HG03354 (cell line): ENCODE results near the gene HM13.
"Not testable (repeated sequence)": the region's sequence is repeated elsewhere in the genome, so short reads cannot be mapped to it uniquely, and the experiment has no call there.

Experiments
- ATAC-seq: cut with Tn5 transposase; IDR thresholded peaks from one replicate; pipeline ENCODE4 v1.9.1; 2021; ENCODE audit warnings: mild to moderate bottlenecking; ENCODE audit not compliant: unreplicated experiment, poor library complexity, severe bottlenecking

Gene HM13

GRCh38 chr20:31562241-31562640, 48.0 kb downstream of the HM13 start:
- no peak for ATAC-seq

- ATAC-seq = no peak
These were observed 50.0 kb downstream of the HM13 start for GRCh38 chr20:31564284-31564683.

DNA sequence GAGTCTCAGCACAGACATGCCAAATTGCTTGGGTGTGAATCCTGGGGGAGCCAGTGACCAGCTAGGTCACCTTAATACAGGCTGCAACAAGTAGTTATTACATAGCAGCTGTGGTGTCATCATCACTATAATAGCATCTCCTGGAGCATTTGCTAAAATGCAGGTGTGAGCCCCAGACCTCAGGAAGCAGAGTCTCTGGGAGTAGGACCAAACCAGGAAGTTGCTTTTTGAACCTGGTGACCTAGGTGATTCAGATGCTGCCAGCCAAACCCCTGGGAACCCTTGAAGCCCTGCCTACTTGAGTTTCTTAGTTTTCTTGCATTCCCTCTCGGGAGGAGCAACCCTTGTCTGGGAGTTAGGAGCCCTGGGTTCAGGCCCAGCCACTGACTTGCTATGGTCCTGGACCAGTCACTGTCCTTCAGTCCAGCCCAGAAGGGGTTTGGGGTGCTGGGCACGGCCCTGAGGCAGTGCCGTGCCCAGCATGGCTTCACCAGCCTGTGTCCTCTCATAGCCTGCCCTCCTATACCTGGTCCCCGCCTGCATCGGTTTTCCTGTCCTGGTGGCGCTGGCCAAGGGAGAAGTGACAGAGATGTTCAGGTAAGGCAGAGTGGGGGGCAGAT, 51.6 kb downstream of the HM13 start:
- ATAC-seq = no peak

GRCh38 chr20:31566319-31566657, 52.0 kb downstream of the HM13 start:
- ATAC-seq = no peak

GRCh38 chr20:31566658-31567379, 52.6 kb downstream of the HM13 start:
- ATAC-seq = no peak

DNA sequence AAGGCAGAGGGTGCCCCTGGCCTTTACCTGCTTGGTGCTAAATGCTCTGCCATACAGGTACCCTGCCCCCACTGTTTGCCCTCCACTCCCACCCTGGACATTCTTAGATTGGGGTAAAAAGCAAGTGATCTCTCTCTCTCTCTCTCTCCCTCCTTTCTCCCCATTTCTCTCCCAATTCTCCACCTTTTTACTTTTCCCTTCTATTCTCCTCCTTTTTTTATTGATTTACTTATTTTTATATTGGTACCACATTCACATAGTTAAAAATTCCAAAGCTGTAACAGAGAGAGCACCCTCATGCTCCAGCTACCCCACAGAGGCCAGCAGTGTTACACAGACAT, 53.1 kb downstream of the HM13 start:
- no peak for ATAC-seq

GRCh38 chr20:31568041-31568731, 53.9 kb downstream of the HM13 start:
- ATAC-seq = no peak

GRCh38 chr20:31568773-31569162, 54.5 kb downstream of the HM13 start:
- no peak for ATAC-seq

- peak; percentile 23 for ATAC-seq
These were observed 55.1 kb downstream of the HM13 start for GRCh38 chr20:31569163-31570020.

DNA sequence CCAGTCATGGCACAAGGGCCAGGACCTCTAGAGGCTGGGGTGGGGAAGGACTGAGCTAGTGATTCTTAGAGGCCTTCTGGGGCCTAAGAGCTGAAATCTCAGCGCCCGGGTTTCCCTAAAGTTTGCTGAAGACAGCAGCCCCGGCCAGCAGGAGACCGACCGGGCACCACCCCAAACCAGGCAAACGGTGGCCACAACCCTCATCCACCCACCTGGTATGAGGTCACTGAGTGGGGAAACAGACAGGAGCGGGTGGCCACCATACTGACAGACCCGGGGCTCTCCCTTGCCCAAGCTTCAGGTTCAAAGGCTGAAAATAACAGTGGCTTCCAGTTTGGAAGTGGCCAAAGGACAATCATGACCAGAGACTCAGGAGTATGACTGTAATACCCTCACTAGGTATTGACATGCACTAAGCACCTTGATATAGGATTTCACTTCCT, 55.8 kb downstream of the HM13 start:
- ATAC-seq = no peak

DNA sequence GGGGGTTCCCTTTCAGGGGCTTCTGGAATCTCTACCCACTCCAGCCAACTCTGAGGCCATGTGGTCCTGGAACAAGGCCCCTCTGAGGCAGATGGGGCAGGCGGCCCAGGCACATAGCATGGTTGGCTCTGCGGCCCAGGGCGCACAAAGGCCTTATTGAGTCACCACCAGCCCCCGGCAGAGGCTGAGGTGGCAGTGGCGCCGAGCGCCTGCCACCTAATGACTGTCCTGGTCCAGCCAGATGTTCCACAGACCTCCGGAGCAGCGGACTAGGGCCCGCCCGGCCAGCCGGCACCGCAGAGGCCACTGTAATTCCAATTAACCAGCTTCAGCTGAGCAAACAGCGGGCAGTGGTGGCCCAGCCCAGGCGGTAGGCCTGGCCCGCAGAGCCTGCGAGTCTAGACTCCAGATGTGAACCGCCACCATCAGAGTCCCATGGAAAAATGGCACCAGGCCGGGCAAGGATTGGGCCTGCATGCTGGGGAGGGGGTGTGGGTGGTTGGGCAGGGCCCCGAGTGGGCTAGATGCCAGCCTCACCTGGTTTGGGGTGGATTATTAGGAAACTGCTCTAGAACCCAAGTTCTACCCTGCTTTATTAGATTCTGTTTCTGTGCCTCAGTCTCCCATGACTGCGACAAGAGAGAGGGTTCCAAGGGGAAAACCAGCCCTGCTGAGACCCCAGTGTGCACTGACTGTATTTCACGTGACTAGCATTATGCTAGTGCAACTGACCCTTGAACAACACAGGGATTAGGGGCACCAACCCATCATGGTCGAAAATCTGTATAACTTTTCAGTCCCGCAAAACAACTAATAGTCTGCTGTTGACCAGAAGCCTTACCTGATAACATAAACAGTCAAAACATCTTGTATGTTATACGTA, 56.7 kb downstream of the HM13 start:
- ATAC-seq = no peak

DNA sequence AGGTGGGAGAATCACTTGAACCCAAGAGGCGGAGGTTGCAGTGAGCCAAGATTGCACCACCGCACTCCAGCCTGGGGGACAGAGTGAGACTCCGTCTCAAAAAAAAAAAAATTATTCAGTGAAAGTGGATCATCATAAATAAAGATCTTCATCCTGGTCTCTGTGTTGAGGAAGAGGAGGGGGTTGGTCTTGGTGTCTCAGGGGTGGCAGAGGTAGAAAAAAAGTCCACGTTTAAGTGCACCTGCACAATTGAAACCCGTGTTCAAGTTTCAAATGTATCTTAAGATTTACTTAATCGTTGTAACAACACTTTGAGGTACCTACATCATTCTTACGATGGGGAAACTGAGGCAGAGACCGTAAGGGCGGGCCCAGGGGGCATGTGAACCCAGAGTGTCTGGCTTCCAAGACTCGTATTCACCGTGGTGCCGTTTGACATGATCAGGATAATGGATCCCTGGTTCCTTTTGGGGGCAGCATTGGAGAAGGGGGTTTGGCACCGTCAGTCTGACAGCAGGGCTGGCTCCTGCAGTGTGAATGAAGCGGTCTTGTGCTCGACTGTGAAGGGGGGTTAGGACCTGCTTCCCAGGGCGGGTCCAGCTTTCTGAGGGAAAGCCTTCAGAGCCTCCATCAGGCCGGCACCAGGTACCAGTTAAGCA, 57.9 kb downstream of the HM13 start:
- no peak for ATAC-seq

DNA sequence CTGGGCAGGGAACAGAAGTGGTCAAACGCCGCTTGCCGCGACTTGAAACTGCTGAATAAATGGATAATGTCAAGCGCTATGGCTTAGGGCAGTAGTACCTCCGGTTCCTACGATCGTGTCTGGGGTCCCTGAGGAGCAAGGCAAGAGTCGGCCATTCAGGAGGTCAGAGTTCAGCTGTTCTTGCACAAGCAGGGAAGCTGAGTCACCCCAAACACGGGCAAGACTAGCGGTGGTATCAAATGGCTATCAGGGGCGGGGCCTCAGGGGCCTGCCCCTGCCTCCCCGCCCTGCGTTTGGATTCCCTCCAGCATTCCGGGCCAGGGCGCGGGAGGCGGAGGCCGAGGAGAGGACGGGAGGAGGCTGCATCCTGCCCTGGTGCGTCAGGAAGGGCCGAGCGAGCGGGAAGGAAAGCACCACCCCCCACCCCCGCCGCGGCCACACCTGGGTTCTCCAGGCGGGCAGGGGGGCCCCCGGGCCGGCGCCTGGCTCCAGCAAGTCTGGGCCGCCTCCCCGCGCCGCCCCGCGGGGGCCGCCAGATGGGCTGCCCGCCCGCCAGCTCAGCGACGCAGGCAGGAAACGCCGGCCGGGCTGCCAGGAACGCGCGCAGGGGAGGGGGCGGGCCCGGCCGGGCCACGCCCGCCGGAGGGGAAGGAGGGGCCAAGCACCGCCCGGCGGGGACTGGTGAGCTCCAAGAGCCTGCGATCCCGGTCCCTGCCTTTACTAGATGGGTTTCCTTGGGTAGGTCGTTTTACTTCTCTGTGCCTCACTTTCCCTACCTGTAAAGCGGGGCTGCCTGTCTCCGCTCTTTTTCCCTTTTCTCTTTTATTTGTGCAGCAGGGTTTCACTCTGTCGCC, 58.7 kb downstream of the HM13 start:
- peak; percentile 88 for ATAC-seq

GRCh38 chr20:31573555-31574321, 59.5 kb downstream of the HM13 start:
- peak; percentile 19 for ATAC-seq

GRCh38 chr20:31574986-31575385, 60.7 kb downstream of the HM13 start:
- not testable (repeated sequence) for ATAC-seq

GRCh38 chr20:31576751-31577150, 62.5 kb downstream of the HM13 start:
- ATAC-seq = no peak

DNA sequence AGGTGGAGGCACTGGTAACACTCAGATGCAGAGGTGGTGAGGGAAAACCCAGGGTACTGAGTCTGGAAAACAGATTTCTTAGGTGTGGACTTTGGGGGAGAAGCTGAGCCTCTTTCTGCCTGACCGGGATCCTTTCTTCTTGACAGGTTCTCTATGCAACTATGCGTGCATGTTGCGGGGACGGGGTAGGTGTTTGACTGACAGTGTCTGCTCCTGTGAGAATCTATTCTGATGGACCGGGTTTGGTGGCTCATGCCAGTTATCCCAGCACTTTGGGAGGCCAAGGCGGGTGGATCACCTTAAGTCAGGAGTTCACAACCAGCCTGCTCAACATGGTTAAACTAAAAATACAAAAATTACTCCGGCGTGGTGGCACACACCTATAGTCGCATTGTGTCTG, 63.0 kb downstream of the HM13 start:
- ATAC-seq = no peak
